ENCODE results near the gene PIK3CG. TPM values are rescaled to one million over a fixed set of nuclear protein-coding genes. Genes with fewer than 3 reads are reported as not detected.

Gene PIK3CG
- total RNA-seq, 3 donors from 2014 or later (not counting 1 experiment from before 2014, with no cell fraction given): 64.9 to 83.3 (median 78.2) TPM

GRCh38 chr7:106901828-106902441, 36.9 kb downstream of the PIK3CG start:
- peak overlapping the region; percentile 73 for H3K4me3 Mint-ChIP-seq
- peak overlapping the region; percentile 83 to 85 for H3K27ac Mint-ChIP-seq
- H3K27me3 ChIP-seq (ENCODE audit: control insufficient read depth, insufficient read depth, low read length): no peaks in the 10 kb centered on the region
- peak; percentile 58 to 66 (median 61) for ATAC-seq
- intact Hi-C loops (cut with micrococcal nuclease): no loop called here
- no peaks in the 10 kb centered on the region for H3K9me3 ChIP-seq (ENCODE audit: control insufficient read depth, insufficient read depth, low read length)
- TF ChIP-seq, protein P1, sequence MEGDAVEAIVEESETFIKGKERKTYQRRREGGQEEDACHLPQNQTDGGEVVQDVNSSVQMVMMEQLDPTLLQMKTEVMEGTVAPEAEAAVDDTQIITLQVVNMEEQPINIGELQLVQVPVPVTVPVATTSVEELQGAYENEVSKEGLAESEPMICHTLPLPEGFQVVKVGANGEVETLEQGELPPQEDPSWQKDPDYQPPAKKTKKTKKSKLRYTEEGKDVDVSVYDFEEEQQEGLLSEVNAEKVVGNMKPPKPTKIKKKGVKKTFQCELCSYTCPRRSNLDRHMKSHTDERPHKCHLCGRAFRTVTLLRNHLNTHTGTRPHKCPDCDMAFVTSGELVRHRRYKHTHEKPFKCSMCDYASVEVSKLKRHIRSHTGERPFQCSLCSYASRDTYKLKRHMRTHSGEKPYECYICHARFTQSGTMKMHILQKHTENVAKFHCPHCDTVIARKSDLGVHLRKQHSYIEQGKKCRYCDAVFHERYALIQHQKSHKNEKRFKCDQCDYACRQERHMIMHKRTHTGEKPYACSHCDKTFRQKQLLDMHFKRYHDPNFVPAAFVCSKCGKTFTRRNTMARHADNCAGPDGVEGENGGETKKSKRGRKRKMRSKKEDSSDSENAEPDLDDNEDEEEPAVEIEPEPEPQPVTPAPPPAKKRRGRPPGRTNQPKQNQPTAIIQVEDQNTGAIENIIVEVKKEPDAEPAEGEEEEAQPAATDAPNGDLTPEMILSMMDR (IDR thresholded peaks at IDR 0.05): no peak
- peaks cover 16% of the 10 kb centered on the region for H3K36me3 Mint-ChIP-seq
- 34% methylated on average over 4 of the region's 4 CpGs for WGBS (ENCODE audit: insufficient coverage)
- no peak overlapping the region for H3K4me3 ChIP-seq (ENCODE audit: low read length)
- no peak for DNase-seq
- H3K36me3 ChIP-seq (ENCODE audit: control insufficient read depth, insufficient read depth, low read length): peaks cover 26% of the 10 kb centered on the region
- H3K4me1 Mint-ChIP-seq: peaks cover 53 to 61% of the 10 kb centered on the region in 2 donors
- H3K4me1 ChIP-seq (ENCODE audit: control insufficient read depth, insufficient read depth, low read length): peaks cover 7% of the 10 kb centered on the region
- H3K9me3 Mint-ChIP-seq: peaks cover 3 to 4% of the 10 kb centered on the region in 2 donors
- H3K27me3 Mint-ChIP-seq (ENCODE audit: low read depth in 2 of 2): no peaks in the 10 kb centered on the region
- H3K27ac ChIP-seq (ENCODE audit: low read length): peak overlapping the region; percentile 20

DNA sequence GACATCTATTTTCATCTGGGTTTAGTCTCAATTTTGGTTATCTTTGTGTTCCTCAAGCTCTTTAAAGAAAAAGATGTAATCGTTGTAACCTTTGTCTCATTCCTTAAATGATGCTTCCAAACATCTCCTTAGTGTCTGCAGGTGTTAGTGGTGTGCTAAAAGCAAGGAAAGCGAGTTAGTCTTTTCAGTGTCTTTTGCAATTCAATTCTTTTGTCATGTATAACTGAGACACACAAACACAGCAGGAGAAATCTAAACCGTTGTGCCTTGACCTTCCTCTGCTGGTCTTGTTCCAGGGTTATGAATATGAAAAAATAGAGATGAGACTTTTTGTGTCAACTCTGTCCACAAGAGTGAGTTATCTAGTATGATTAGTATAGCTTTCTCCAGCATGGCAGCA, 40.7 kb downstream of the PIK3CG start:
- DNase-seq: no peak
- H3K27ac ChIP-seq (ENCODE audit: low read length): no peak overlapping the region
- Mint-ChIP-seq H3K4me1 (peaks cover 16 to 24% of the 10 kb centered on the region in 2 donors), H3K27ac (peak overlapping the region; percentile 73 to 77), H3K36me3 (peaks cover 7% of the 10 kb centered on the region), H3K9me3 (no peaks in the 10 kb centered on the region), H3K4me3 (no peak overlapping the region), H3K27me3 (ENCODE audit: low read depth in 2 of 2) (no peaks in the 10 kb centered on the region)
- H3K4me1 ChIP-seq (ENCODE audit: control insufficient read depth, insufficient read depth, low read length): peaks cover 7% of the 10 kb centered on the region
- no peak overlapping the region for H3K4me3 ChIP-seq (ENCODE audit: low read length)
- TF ChIP-seq, protein P1 (IDR thresholded peaks at IDR 0.05): no peak
- H3K36me3 ChIP-seq (ENCODE audit: control insufficient read depth, insufficient read depth, low read length): peaks cover 38% of the 10 kb centered on the region
- intact Hi-C loops (cut with micrococcal nuclease): no loop called here
- ATAC-seq: no peak
- 66% methylated on average over 3 of the region's 3 CpGs for WGBS (ENCODE audit: insufficient coverage)
- no peaks in the 10 kb centered on the region for H3K9me3 ChIP-seq (ENCODE audit: control insufficient read depth, insufficient read depth, low read length)
- H3K27me3 ChIP-seq (ENCODE audit: control insufficient read depth, insufficient read depth, low read length): no peaks in the 10 kb centered on the region

DNA sequence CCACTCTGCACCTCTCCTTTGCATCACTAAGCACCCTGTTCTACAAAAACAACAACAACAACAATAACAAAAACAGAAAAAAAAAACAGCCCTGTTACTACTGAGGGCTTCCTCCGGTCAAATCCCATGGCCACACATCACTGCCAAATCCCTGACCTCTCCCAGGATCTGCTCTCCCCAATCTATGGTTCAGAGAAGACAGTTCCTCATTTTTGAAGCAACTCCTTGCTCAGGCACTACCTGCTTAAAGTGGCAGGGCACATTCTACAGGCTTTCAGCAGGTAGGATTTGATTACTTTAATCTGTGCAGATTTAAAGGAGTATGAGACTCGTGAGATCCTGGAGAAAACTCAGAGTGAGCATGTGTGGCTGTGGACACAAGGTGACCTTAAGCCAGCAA, 46.9 kb downstream of the PIK3CG start:
- 93% methylated on average over 2 of the region's 2 CpGs for WGBS (ENCODE audit: insufficient coverage)
- Histone ChIP-seq H3K4me3 (ENCODE audit: low read length) (no peak overlapping the region), H3K36me3 (ENCODE audit: control insufficient read depth, insufficient read depth, low read length) (peaks cover 16% of the 10 kb centered on the region), H3K27ac (ENCODE audit: low read length) (no peak overlapping the region), H3K27me3 (ENCODE audit: control insufficient read depth, insufficient read depth, low read length) (no peaks in the 10 kb centered on the region), H3K4me1 (ENCODE audit: control insufficient read depth, insufficient read depth, low read length) (no peaks in the 10 kb centered on the region), H3K9me3 (ENCODE audit: control insufficient read depth, insufficient read depth, low read length) (no peaks in the 10 kb centered on the region)
- DNase-seq: no peak
- Mint-ChIP-seq H3K36me3 (peaks cover 7% of the 10 kb centered on the region), H3K4me3 (no peak overlapping the region), H3K27me3 (ENCODE audit: low read depth in 2 of 2) (no peaks in the 10 kb centered on the region), H3K4me1 (no peaks in the 10 kb centered on the region), H3K27ac (peak overlapping the region in 1 of 2 donors; percentile 8), H3K9me3 (peaks cover 0 to 2% of the 10 kb centered on the region in 2 donors)
- TF ChIP-seq, protein P1 (IDR thresholded peaks at IDR 0.05): no peak
- intact Hi-C loops (cut with micrococcal nuclease): no loop called here
- no peak for ATAC-seq
